ENCODE data around the gene SCNN1A.

DNA sequence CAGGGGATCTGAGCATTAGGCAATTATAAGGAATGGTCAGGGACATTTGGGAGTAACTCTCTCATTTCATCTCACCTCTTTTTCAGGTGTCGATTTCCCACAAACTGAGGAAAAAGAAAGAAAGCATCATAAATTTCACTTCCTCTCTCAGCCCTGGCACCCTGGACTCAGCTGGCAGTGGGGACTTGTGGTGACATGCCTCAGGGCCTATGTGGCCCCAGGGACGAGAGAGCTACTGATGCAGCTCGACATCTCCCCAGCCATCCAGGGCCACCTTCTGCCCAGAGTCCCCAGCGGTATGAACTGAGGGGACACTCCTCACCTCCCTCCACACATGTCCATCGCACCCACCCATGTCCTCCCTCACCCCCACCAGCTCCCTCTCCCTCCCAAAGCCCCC is 45.2 kb downstream of the SCNN1A start:
- TF ChIP-seq POLR2A (IDR thresholded peaks at IDR 0.05; ENCODE audit: low read depth, low read length): no peak
- TF ChIP-seq POLR2AphosphoS5 (IDR thresholded peaks at IDR 0.05; ENCODE audit: low read depth, low read length): no peak

Data from GM12892 (cell line).